PC-9 (cell line): ENCODE results near the gene TRMT2A.

ENCODE experiments used
- EZH2 ChIP-seq: fragments of 200-600 bp; sonication (generic); IDR thresholded peaks from 2 replicates; pipeline ENCODE4 v1.8.0; 2017; ENCODE audit warnings: antibody characterized with exemption, low read depth
- TF ChIP-seq, protein P1 (sequence below): fragments of 200-600 bp; sonication (generic); conservative IDR thresholded peaks from 2 replicates; pipeline ENCODE4 v1.6.1; 2017; ENCODE audit warnings: mixed run types, antibody characterized with exemption, mild to moderate bottlenecking, moderate library complexity

DNA sequence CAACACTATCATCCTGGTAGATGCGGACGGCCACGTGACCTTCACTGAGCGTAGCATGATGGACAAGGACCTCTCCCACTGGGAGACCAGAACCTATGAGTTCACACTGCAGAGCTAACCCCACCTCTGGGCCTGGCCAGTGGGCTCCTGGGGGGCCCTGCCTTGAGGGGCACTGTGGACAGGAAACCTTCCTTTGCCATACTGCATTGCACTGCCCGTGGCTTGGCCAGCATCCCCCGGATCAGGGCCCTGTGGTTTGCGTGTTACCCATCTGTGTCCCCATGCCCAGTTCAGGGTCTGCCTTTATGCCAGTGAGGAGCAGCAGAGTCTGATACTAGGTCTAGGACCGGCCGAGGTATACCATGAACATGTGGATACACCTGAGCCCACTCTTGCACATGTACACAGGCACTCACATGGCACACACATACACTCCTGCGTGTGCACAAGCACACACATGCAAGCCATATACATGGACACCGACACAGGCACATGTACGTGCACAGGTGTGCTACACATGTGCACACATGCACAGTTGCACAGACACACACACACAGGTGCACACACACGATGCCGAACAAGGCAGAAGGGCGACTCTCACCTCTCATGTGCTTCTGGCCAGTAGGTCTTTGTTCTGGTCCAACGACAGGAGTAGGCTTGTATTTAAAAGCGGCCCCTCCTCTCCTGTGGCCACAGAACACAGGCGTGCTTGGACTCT lies 52.3 kb downstream of the TRMT2A start:
- no peak for TF ChIP-seq EZH2
- TF ChIP-seq, protein P1, sequence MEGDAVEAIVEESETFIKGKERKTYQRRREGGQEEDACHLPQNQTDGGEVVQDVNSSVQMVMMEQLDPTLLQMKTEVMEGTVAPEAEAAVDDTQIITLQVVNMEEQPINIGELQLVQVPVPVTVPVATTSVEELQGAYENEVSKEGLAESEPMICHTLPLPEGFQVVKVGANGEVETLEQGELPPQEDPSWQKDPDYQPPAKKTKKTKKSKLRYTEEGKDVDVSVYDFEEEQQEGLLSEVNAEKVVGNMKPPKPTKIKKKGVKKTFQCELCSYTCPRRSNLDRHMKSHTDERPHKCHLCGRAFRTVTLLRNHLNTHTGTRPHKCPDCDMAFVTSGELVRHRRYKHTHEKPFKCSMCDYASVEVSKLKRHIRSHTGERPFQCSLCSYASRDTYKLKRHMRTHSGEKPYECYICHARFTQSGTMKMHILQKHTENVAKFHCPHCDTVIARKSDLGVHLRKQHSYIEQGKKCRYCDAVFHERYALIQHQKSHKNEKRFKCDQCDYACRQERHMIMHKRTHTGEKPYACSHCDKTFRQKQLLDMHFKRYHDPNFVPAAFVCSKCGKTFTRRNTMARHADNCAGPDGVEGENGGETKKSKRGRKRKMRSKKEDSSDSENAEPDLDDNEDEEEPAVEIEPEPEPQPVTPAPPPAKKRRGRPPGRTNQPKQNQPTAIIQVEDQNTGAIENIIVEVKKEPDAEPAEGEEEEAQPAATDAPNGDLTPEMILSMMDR, result no peak
